Neuronal stem cell (in vitro differentiated cells): ENCODE results near the gene PPEF1.

ENCODE experiments used
- DNase-seq: peaks from one replicate; pipeline ENCODE4 v3.0.0-alpha.2; 2013; ENCODE audit warnings: low spot score
- H2AFZ ChIP-seq: one replicate; pipeline ENCODE4 v1.6.1; 2013; ENCODE audit warnings: mild to moderate bottlenecking, low read length, inconsistent platforms
- H2AK5ac ChIP-seq: 2 replicates; pipeline ENCODE4 v1.6.1; 2013; ENCODE audit warnings: low read depth, mild to moderate bottlenecking, inconsistent platforms, low read length, moderate library complexity, mixed read lengths
- H2BK120ac ChIP-seq: 2 replicates; pipeline ENCODE4 v1.6.1; 2013; ENCODE audit warnings: low read depth, mild to moderate bottlenecking, inconsistent platforms, low read length, moderate library complexity, mixed read lengths
- H2BK12ac ChIP-seq: one replicate; pipeline ENCODE4 v1.6.1; 2013; ENCODE audit warnings: low read length, inconsistent platforms
- H2BK15ac ChIP-seq: 2 replicates; pipeline ENCODE4 v1.6.1; 2013; ENCODE audit warnings: mild to moderate bottlenecking, low read length, inconsistent platforms, mixed read lengths
- H2BK5ac ChIP-seq: one replicate; pipeline ENCODE4 v1.6.1; 2013; ENCODE audit warnings: inconsistent platforms, mild to moderate bottlenecking, low read length, moderate library complexity
- H3K14ac ChIP-seq: one replicate; pipeline ENCODE4 v1.6.1; 2013; ENCODE audit warnings: low read length, inconsistent platforms
- H3K18ac ChIP-seq: 2 replicates; pipeline ENCODE4 v1.6.1; 2013; ENCODE audit warnings: low read length, inconsistent platforms
- H3K23ac ChIP-seq: 2 replicates; pipeline ENCODE4 v1.6.1; 2013; ENCODE audit warnings: low read depth, mild to moderate bottlenecking, mixed read lengths, low read length, inconsistent platforms; ENCODE audit not compliant: poor library complexity
- H3K27ac ChIP-seq: replicated peaks from 3 replicates; pipeline ENCODE4 v1.5.1; 2013; ENCODE audit warnings: low read length, inconsistent platforms
- H3K27me3 ChIP-seq, 3 experiments: 2 replicates each; pipeline ENCODE4 v1.6.1; 2013; ENCODE audit warnings: low read length in 3 of 3, mild to moderate bottlenecking in 2 of 3, inconsistent platforms in 1 of 3, low read depth in 1 of 3, mixed read lengths in 1 of 3, moderate library complexity in 1 of 3; ENCODE audit not compliant: control insufficient read depth in 3 of 3, insufficient read depth in 3 of 3
- H3K36me3 ChIP-seq, 2 donors: replicated peaks in 1 of 2; 2 replicates each; pipeline ENCODE4 v1.6.1; 2013; ENCODE audit warnings: low read length in 2 of 2; ENCODE audit not compliant: control insufficient read depth in 2 of 2, insufficient read depth in 2 of 2
- H3K4ac ChIP-seq: 2 replicates; pipeline ENCODE4 v1.6.1; 2013; ENCODE audit warnings: inconsistent platforms, mild to moderate bottlenecking, low read length, moderate library complexity
- H3K4me1 ChIP-seq, 2 donors: 1 replicate in 1 of 2; 2 replicates in 1 of 2; pipeline ENCODE4 v1.6.1; 2013; ENCODE audit warnings: low read length in 2 of 2, low read depth in 1 of 2; ENCODE audit not compliant: control insufficient read depth in 2 of 2, insufficient read depth in 1 of 2
- H3K4me2 ChIP-seq: one replicate; pipeline ENCODE4 v1.6.1; 2013; ENCODE audit warnings: mild to moderate bottlenecking, low read length, inconsistent platforms; ENCODE audit not compliant: insufficient read depth, poor library complexity, severe bottlenecking
- H3K4me3 ChIP-seq, 2 donors: 2 replicates each; pipeline ENCODE4 v1.5.1; 2013; ENCODE audit warnings: low read length in 2 of 2, mild to moderate bottlenecking in 2 of 2, inconsistent platforms in 1 of 2, moderate library complexity in 1 of 2
- H3K79me1 ChIP-seq: one replicate; pipeline ENCODE4 v1.6.1; 2013; ENCODE audit warnings: low read depth, mild to moderate bottlenecking, inconsistent platforms, low read length, moderate library complexity
- H3K9ac ChIP-seq: one replicate; pipeline ENCODE4 v1.6.1; 2013; ENCODE audit warnings: mild to moderate bottlenecking, low read depth, low read length, inconsistent platforms; ENCODE audit not compliant: poor library complexity
- H3K9me3 ChIP-seq, 2 donors: replicated peaks in 1 of 2; 2 replicates each; pipeline versions ENCODE3 to v1.6.1; 2013; ENCODE audit warnings: low read length in 2 of 2, mild to moderate bottlenecking in 2 of 2, inconsistent platforms in 1 of 2, low read depth in 1 of 2, mixed read lengths in 1 of 2, moderate library complexity in 1 of 2; ENCODE audit not compliant: control insufficient read depth in 2 of 2, insufficient read depth in 1 of 2
- H4K8ac ChIP-seq: one replicate; pipeline ENCODE4 v1.6.1; 2013; ENCODE audit warnings: low read depth, mild to moderate bottlenecking, inconsistent platforms, low read length, moderate library complexity
- H4K91ac ChIP-seq: one replicate; pipeline ENCODE4 v1.6.1; 2013; ENCODE audit warnings: low read length, low read depth, mild to moderate bottlenecking, inconsistent platforms; ENCODE audit not compliant: poor library complexity
- WGBS, 2 donors: extraction: QIAGEN DNeasy Blood & Tissue Kit; methylation state at CpG; one replicate each; pipeline ENCODE4 v1.1.7; 2013; ENCODE audit warnings: missing lambda C conversion rate in 2 of 2, mixed read lengths in 1 of 2; ENCODE audit not compliant: insufficient read length in 2 of 2, insufficient replicate concordance in 1 of 2; ENCODE audit errors: extremely low coverage in 2 of 2; 5-methylcytosine and 5-hydroxymethylcytosine counted together

The PPEF1 gene

GRCh38 chrX:18855919-18856644, 148.6 kb downstream of the PPEF1 start:
- Histone ChIP-seq H3K4me3 (no peak overlapping the region), H3K79me1 (no peaks in the 10 kb centered on the region), H3K4ac (no peak overlapping the region), H3K14ac (no peak overlapping the region), H3K27ac (no peak overlapping the region), H2BK120ac (no peak overlapping the region), H3K9ac (no peak overlapping the region), H3K36me3 (no peaks in the 10 kb centered on the region), H2BK15ac (no peak overlapping the region), H2BK5ac (no peak overlapping the region), H4K91ac (no peak overlapping the region), H3K23ac (no peak overlapping the region), H2AK5ac (no peak overlapping the region), H3K27me3 (no peaks in the 10 kb centered on the region), H4K8ac (no peak overlapping the region), H2AFZ (no peak overlapping the region), H3K4me1 (no peaks in the 10 kb centered on the region), H3K18ac (no peak overlapping the region), H3K9me3 (no peaks in the 10 kb centered on the region), H2BK12ac (no peak overlapping the region), H3K4me2 (no peak overlapping the region)
- WGBS, 2 donors = no CpG with 5 or more reads among the region's 1 CpG
- DNase-seq = no peak

- Histone ChIP-seq H3K79me1 (no peaks in the 10 kb centered on the region), H3K36me3 (no peaks in the 10 kb centered on the region), H3K9me3 (no peaks in the 10 kb centered on the region), H2BK120ac (no peak overlapping the region), H2AFZ (no peak overlapping the region), H3K4me3 (no peak overlapping the region), H4K8ac (no peak overlapping the region), H3K4me2 (no peak overlapping the region), H3K4ac (no peak overlapping the region), H3K9ac (no peak overlapping the region), H3K27me3 (no peaks in the 10 kb centered on the region), H3K27ac (no peak overlapping the region), H3K4me1 (no peaks in the 10 kb centered on the region), H2BK5ac (no peak overlapping the region), H3K18ac (no peak overlapping the region), H2BK12ac (no peak overlapping the region), H3K14ac (no peak overlapping the region), H2BK15ac (no peak overlapping the region), H3K23ac (no peak overlapping the region), H2AK5ac (no peak overlapping the region), H4K91ac (no peak overlapping the region)
- DNase-seq = no peak
- no CpG with 5 or more reads among the region's 1 CpG for WGBS, 2 donors
These were observed 149.2 kb downstream of the PPEF1 start for GRCh38 chrX:18856645-18856997.

- no peak overlapping the region for H3K14ac ChIP-seq
- H2AFZ ChIP-seq = no peak overlapping the region
- H2AK5ac ChIP-seq = no peak overlapping the region
- no peaks in the 10 kb centered on the region for H3K36me3 ChIP-seq
- H3K18ac ChIP-seq = no peak overlapping the region
- no peak overlapping the region for H3K23ac ChIP-seq
- H3K9me3 ChIP-seq = no peaks in the 10 kb centered on the region
- no peak for DNase-seq
- no peak overlapping the region for H4K8ac ChIP-seq
- H2BK5ac ChIP-seq = no peak overlapping the region
- H3K27me3 ChIP-seq = no peaks in the 10 kb centered on the region
- no peak overlapping the region for H3K27ac ChIP-seq
- no peaks in the 10 kb centered on the region for H3K4me1 ChIP-seq
- no peak overlapping the region for H2BK120ac ChIP-seq
- H3K4ac ChIP-seq = no peak overlapping the region
- no peaks in the 10 kb centered on the region for H3K79me1 ChIP-seq
- no peak overlapping the region for H4K91ac ChIP-seq
- H2BK12ac ChIP-seq = no peak overlapping the region
- no CpG with 5 or more reads among the region's 5 CpGs for WGBS, 2 donors
- no peak overlapping the region for H3K4me3 ChIP-seq
- H3K9ac ChIP-seq = no peak overlapping the region
- no peak overlapping the region for H3K4me2 ChIP-seq
- no peak overlapping the region for H2BK15ac ChIP-seq
These were observed 154.1 kb downstream of the PPEF1 start for GRCh38 chrX:18861511-18861910.

DNA sequence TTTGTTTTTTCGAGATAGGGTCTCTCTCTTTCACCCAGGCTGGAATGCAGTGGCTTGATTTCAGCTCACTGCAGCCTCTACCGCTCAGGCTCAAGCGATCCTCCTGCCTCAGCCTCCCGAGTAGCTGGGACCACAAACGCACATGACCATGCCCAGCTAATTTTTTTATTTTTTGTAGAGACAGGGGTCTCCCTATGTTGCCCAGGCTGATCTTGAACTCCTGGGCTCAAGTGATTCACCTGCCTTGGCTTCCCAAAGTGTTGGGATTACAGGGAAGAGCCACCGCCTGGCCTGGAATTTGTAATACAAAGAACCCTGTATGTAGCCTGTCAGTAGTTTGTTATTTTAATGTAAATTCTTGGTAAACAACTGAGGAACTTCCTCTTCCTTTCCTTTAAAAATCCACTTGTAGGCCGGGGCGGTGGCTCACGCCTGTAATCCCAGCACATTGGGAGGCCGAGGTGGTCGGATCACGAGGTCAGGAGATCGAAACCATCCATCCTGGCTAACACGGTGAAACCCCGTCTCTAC, 157.0 kb downstream of the PPEF1 start:
- Histone ChIP-seq H4K8ac (no peak overlapping the region), H3K79me1 (no peaks in the 10 kb centered on the region), H3K27me3 (no peaks in the 10 kb centered on the region), H2BK15ac (no peak overlapping the region), H2AK5ac (no peak overlapping the region), H3K4me1 (no peaks in the 10 kb centered on the region), H3K4ac (no peak overlapping the region), H2BK12ac (no peak overlapping the region), H2AFZ (no peak overlapping the region), H3K14ac (no peak overlapping the region), H3K18ac (no peak overlapping the region), H3K4me2 (no peak overlapping the region), H3K27ac (no peak overlapping the region), H3K9ac (no peak overlapping the region), H4K91ac (no peak overlapping the region), H3K4me3 (no peak overlapping the region), H2BK5ac (no peak overlapping the region), H2BK120ac (no peak overlapping the region), H3K23ac (no peak overlapping the region), H3K36me3 (no peaks in the 10 kb centered on the region), H3K9me3 (no peaks in the 10 kb centered on the region)
- no peak for DNase-seq
- WGBS, 2 donors = no CpG with 5 or more reads among the region's 15 CpGs
